DND-41 (cell line): ENCODE data around the gene LRRC59.

Experiments used
- EZH2 ChIP-seq: IDR thresholded peaks from 3 replicates; pipeline ENCODE4 v1.6.1; 2012; ENCODE audit warnings: borderline replicate concordance, low read depth, mild to moderate bottlenecking, moderate library complexity, low read length, inconsistent platforms; ENCODE audit not compliant: severe bottlenecking
- TF ChIP-seq, protein P1 (sequence below): IDR thresholded peaks from 2 replicates; pipeline ENCODE4 v1.5.1; 2012; ENCODE audit warnings: borderline replicate concordance, low read length, moderate library complexity, mild to moderate bottlenecking; ENCODE audit not compliant: poor library complexity, severe bottlenecking; ENCODE audit errors: extremely low read depth

DNA sequence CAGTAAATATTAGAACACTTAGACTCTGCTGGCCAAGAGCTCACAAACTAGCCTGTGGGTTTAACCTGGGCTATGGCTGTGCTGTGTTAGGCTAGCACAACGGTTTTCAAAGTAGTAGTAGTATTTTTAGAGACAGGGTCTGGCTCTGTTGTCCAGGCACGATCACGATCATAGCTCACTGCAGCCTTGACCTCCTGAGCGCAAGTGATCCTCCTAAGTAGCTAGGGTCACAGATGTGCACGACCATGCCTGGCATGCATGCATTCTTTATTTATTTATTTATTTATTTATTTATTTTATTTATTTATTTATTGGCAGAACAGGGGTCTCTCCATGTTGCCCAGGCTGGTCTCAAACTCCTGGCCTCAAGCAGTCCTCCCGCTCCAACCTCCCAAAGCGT, 34.7 kb downstream of the LRRC59 start:
- TF ChIP-seq, protein P1, sequence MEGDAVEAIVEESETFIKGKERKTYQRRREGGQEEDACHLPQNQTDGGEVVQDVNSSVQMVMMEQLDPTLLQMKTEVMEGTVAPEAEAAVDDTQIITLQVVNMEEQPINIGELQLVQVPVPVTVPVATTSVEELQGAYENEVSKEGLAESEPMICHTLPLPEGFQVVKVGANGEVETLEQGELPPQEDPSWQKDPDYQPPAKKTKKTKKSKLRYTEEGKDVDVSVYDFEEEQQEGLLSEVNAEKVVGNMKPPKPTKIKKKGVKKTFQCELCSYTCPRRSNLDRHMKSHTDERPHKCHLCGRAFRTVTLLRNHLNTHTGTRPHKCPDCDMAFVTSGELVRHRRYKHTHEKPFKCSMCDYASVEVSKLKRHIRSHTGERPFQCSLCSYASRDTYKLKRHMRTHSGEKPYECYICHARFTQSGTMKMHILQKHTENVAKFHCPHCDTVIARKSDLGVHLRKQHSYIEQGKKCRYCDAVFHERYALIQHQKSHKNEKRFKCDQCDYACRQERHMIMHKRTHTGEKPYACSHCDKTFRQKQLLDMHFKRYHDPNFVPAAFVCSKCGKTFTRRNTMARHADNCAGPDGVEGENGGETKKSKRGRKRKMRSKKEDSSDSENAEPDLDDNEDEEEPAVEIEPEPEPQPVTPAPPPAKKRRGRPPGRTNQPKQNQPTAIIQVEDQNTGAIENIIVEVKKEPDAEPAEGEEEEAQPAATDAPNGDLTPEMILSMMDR: no peak
- no peak for TF ChIP-seq EZH2
